ENCODE measurements around the gene AXIN1.
"Not testable (repeated sequence)": the region's sequence is repeated elsewhere in the genome, so short reads cannot be mapped to it uniquely, and the experiment has no call there.

The AXIN1 gene

GRCh38 chr16:363110-363765 lies 10.7 kb upstream of the AXIN1 start:
- TF ChIP-seq, protein P1, sequence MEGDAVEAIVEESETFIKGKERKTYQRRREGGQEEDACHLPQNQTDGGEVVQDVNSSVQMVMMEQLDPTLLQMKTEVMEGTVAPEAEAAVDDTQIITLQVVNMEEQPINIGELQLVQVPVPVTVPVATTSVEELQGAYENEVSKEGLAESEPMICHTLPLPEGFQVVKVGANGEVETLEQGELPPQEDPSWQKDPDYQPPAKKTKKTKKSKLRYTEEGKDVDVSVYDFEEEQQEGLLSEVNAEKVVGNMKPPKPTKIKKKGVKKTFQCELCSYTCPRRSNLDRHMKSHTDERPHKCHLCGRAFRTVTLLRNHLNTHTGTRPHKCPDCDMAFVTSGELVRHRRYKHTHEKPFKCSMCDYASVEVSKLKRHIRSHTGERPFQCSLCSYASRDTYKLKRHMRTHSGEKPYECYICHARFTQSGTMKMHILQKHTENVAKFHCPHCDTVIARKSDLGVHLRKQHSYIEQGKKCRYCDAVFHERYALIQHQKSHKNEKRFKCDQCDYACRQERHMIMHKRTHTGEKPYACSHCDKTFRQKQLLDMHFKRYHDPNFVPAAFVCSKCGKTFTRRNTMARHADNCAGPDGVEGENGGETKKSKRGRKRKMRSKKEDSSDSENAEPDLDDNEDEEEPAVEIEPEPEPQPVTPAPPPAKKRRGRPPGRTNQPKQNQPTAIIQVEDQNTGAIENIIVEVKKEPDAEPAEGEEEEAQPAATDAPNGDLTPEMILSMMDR (conservative IDR thresholded peaks at IDR 0.05; ENCODE audit: low read depth): no peak
- ChIA-PET CTCF (interaction anchor here (1.0 to 2.2 kb wide), 4 partner anchors 11 to 256 kb away, joined by 4 to 15 read pairs (median 4); partner anchors contain the start of gene LUC7L), POLR2A (ENCODE audit: low non-redundant PET) (no interaction called here)
- no peak for DNase-seq (ENCODE audit: low spot score)
- H3K27ac ChIP-seq: no peak overlapping the region

DNA sequence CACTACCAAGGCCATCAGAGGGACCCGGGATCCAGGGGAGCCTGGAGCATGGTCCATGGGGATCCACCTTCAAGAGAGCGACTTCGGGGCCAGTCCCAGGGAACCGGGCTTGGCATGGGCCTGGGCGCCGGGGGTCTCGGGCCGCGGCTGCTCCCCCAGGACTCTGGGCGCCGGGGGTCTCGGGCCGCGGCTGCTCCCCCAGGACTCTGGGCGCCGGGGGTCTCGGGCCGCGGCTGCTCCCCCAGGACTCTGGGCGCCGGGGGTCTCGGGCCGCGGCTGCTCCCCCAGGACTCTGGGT lies 10.1 kb upstream of the AXIN1 start:
- POLR2A ChIA-PET (ENCODE audit: low non-redundant PET); DNase-seq (ENCODE audit: low spot score): not testable (repeated sequence)
- CTCF ChIA-PET: interaction anchor here (0.6 to 2.2 kb wide), 30 partner anchors 9 to 299 kb away, joined by 3 to 15 read pairs (median 4); partner anchors contain the start of gene LUC7L
- H3K27ac ChIP-seq: peak overlapping the region; percentile 15; the same call in 1 of the 2 replicates

- POLR2A ChIA-PET (ENCODE audit: low non-redundant PET): no interaction called here
- TF ChIP-seq, protein P1 (conservative IDR thresholded peaks at IDR 0.05; ENCODE audit: low read depth): peak; percentile 91
- peak; percentile 80 for DNase-seq (ENCODE audit: low spot score)
- peak overlapping the region; percentile 15 for H3K27ac ChIP-seq
- CTCF ChIA-PET: interaction anchor here (0.5 to 2.2 kb wide), 39 partner anchors 9 to 299 kb away, joined by 3 to 15 read pairs (median 4); partner anchors contain the start of genes AXIN1 and LUC7L
These were observed 9.6 kb upstream of the AXIN1 start for GRCh38 chr16:361872-362701.

DNA sequence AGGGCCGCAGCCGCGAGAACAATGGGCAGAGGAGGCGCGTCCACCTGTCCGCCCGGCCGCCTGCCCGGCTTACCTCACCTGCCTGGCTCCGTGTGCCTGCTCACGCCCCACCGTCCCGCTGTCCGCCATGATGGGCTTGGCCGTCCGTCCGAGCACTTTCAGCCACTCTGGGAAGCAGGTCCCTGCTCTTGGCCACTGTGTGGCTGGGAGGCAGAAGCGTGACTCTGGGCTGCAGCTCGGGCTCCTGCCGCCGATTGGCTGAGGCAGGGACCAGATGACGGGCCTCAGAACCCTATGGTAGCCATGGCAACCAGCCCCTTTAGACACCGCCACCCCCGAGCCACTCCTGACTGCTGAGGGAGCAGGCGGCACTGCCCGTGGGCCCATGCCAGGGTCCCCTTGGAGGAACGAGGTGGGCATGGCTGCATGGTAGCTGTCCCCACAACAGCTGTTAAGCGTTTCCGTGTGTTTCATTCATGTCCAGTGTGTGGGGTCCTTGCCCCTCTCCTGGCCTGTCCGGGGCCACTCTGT lies 8.9 kb upstream of the AXIN1 start:
- DNase-seq (ENCODE audit: low spot score): no peak
- TF ChIP-seq, protein P1 (conservative IDR thresholded peaks at IDR 0.05; ENCODE audit: low read depth): no peak
- ChIA-PET CTCF (interaction anchor here (0.5 to 2.2 kb wide), 19 partner anchors 8 to 264 kb away, joined by 3 to 15 read pairs (median 4); partner anchors contain the start of genes AXIN1 and LUC7L), POLR2A (ENCODE audit: low non-redundant PET) (no interaction called here)
- H3K27ac ChIP-seq: peak overlapping the region; percentile 15; the same call in 1 of the 2 replicates

- POLR2A ChIA-PET (ENCODE audit: low non-redundant PET): no interaction called here
- no peak overlapping the region for H3K27ac ChIP-seq
- TF ChIP-seq, protein P1 (conservative IDR thresholded peaks at IDR 0.05; ENCODE audit: low read depth): no peak
- CTCF ChIA-PET: interaction anchor here (0.6 to 1.8 kb wide), 5 partner anchors 15 to 264 kb away, joined by 4 to 15 read pairs (median 5); partner anchors contain the start of gene LUC7L
- DNase-seq (ENCODE audit: low spot score): no peak
These were observed 8.3 kb upstream of the AXIN1 start for GRCh38 chr16:360698-361336.

DNA sequence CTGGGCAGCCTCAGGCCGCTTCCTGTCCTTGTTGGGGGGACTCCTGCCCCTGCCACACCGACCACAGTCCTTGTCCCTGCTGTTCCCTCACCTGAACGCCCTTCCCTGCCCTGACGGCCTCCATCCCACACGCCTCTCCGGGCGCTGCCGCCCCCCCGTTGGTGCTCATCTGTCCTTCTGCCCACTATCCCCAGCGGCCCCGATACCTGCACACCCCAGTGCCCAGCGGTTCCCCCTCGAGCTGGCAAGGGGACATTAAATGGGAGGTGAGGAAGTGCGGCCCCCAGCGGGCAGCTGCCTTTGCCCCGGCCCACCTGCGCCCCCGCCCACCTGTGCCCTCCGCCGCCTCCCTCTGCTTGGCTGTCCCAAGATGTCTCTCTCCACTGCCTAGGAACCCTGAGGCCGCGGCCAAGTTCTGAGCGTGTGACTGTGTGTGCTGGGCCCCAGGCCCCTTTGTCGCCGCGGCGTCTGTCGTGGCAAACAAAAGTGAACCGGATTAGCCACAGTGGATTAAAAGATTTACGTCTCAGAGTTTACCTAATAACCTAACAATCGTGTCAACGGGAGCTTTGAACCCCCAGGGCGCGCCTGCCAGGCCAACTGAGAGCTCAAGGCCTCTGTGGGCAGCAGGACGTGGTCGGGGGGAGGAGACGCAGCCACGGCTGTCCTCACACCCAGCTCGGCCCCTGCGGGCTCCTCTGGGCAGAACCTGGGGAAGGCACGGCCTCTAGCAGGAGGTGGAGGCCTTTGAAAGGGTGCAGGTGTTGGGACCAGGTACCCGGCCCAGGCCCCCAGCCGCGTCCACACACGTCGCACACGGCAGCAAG lies 7.6 kb upstream of the AXIN1 start:
- TF ChIP-seq, protein P1 (conservative IDR thresholded peaks at IDR 0.05; ENCODE audit: low read depth): no peak
- no peak overlapping the region for H3K27ac ChIP-seq
- no peak for DNase-seq (ENCODE audit: low spot score)
- POLR2A ChIA-PET (ENCODE audit: low non-redundant PET): no interaction called here
- CTCF ChIA-PET: no interaction called here

All from RWPE1 (cell line).